ENCODE measurements around the gene EZR. TPM values are rescaled to one million over a fixed set of nuclear protein-coding genes. Genes with fewer than 3 reads are reported as not detected.
A peak's percentile ranks its signal among the peaks of the same experiment; 100 is the strongest.

Gene EZR
- total and polyA plus RNA-seq, 2 donors (not counting 1 experiment from before 2014, with no cell fraction given) = 227 to 945 TPM

GRCh38 chr6:158836625-158837311 lies 17.6 kb upstream of the EZR start:
- Histone ChIP-seq H3K9me3 (ENCODE audit: control extremely low read depth in 1 of 3, control insufficient read depth in 2 of 3, insufficient read depth in 1 of 3, low read length in 2 of 3) (no peaks in the 10 kb centered on the region), H3K79me2 (ENCODE audit: control insufficient read depth, insufficient read depth, low read length) (peaks cover 8% of the 10 kb centered on the region), H3K4me1 (ENCODE audit: control insufficient read depth in 2 of 2, insufficient read depth in 2 of 2, low read length in 2 of 2) (peaks cover 17 to 24% of the 10 kb centered on the region in 2 donors), H3K36me3 (replicated peaks in 1 of 2; ENCODE audit: control extremely low read depth in 1 of 2, control insufficient read depth in 1 of 2, extremely low read depth in 1 of 2, insufficient read depth in 2 of 2, low read length in 1 of 2) (no peaks in the 10 kb centered on the region), H2AFZ (ENCODE audit: insufficient read depth, low read depth, low read length, poor library complexity, severe bottlenecking) (no peak overlapping the region), H3K27me3 (replicated peaks in 1 of 4; ENCODE audit: control extremely low read depth in 1 of 4, control insufficient read depth in 3 of 4, insufficient read depth in 4 of 4, low read length in 3 of 4) (no peaks in the 10 kb centered on the region), H3K4me3 (ENCODE audit: control extremely low read depth in 1 of 5, extremely low read depth in 1 of 5, insufficient read depth in 1 of 5, low read depth in 2 of 5, low read length in 4 of 5) (no peak overlapping the region), H4K20me1 (ENCODE audit: control insufficient read depth, insufficient read depth, low read length, poor library complexity, severe bottlenecking) (no peaks in the 10 kb centered on the region), H3K4me2 (replicated peaks; ENCODE audit: low read depth, low read length, poor library complexity, severe bottlenecking) (peak overlapping the region; percentile 45), H3K9ac (ENCODE audit: low read length) (no peak overlapping the region), H3K27ac (ENCODE audit: low read length in 2 of 2) (no peak overlapping the region)
- DNase-seq (peak; percentile 45), ATAC-seq (ENCODE audit: low read depth) (peak; percentile 70)
- Mint-ChIP-seq H3K27ac (no peak overlapping the region), H3K4me1 (peaks cover 29% of the 10 kb centered on the region), H3K4me3 (peak overlapping the region; percentile 2), H3K9me3 (ENCODE audit: insufficient read depth) (no peaks in the 10 kb centered on the region), H3K27me3 (no peaks in the 10 kb centered on the region)
- no peak for TF ChIP-seq CTCF (IDR thresholded peaks at IDR 0.05)
- TF ChIP-seq EZH2 (IDR thresholded peaks at IDR 0.05; ENCODE audit: borderline replicate concordance, insufficient read depth, low read depth, low read length, poor library complexity, severe bottlenecking) = no peak
- intact Hi-C loops (cut with micrococcal nuclease) = loop anchor here (2.0 kb wide), 1 partner anchor 14 kb away; no protein-coding TSS in a partner anchor
- WGBS (ENCODE audit: insufficient coverage) = 71% methylated on average over 10 of the region's 11 CpGs
- ChIA-PET POLR2A (interaction anchor here (0.6 to 0.7 kb wide), 3 partner anchors 19 to 41 kb away, joined by 4 read pairs; no protein-coding TSS in a partner anchor), CTCF (no interaction called here)

GRCh38 chr6:158835616-158836221 lies 16.6 kb upstream of the EZR start:
- peak overlapping the region; percentile 31 for H3K4me2 ChIP-seq (replicated peaks; ENCODE audit: low read depth, low read length, poor library complexity, severe bottlenecking)
- Mint-ChIP-seq H3K4me1 (peaks cover 26% of the 10 kb centered on the region), H3K4me3 (no peak overlapping the region), H3K9me3 (ENCODE audit: insufficient read depth) (no peaks in the 10 kb centered on the region), H3K27me3 (no peaks in the 10 kb centered on the region), H3K27ac (peak overlapping the region; percentile 33)
- H3K36me3 ChIP-seq (replicated peaks in 1 of 2; ENCODE audit: control extremely low read depth in 1 of 2, control insufficient read depth in 1 of 2, extremely low read depth in 1 of 2, insufficient read depth in 2 of 2, low read length in 1 of 2) = no peaks in the 10 kb centered on the region
- no peak for DNase-seq
- H3K27me3 ChIP-seq (replicated peaks in 1 of 4; ENCODE audit: control extremely low read depth in 1 of 4, control insufficient read depth in 3 of 4, insufficient read depth in 4 of 4, low read length in 3 of 4) = no peaks in the 10 kb centered on the region
- no peak overlapping the region for H2AFZ ChIP-seq (ENCODE audit: insufficient read depth, low read depth, low read length, poor library complexity, severe bottlenecking)
- ChIA-PET POLR2A (no interaction called here), CTCF (interaction anchor here (1.2 to 1.7 kb wide), 2 partner anchors 8 to 34 kb away, joined by 3 read pairs; no protein-coding TSS in a partner anchor)
- H3K4me1 ChIP-seq (ENCODE audit: control insufficient read depth in 2 of 2, insufficient read depth in 2 of 2, low read length in 2 of 2) = peaks cover 17 to 24% of the 10 kb centered on the region in 2 donors
- ATAC-seq (ENCODE audit: low read depth) = peak; percentile 57
- no peak for TF ChIP-seq CTCF (IDR thresholded peaks at IDR 0.05)
- no peak for TF ChIP-seq EZH2 (IDR thresholded peaks at IDR 0.05; ENCODE audit: borderline replicate concordance, insufficient read depth, low read depth, low read length, poor library complexity, severe bottlenecking)
- H3K9me3 ChIP-seq (ENCODE audit: control extremely low read depth in 1 of 3, control insufficient read depth in 2 of 3, insufficient read depth in 1 of 3, low read length in 2 of 3) = no peaks in the 10 kb centered on the region
- H3K79me2 ChIP-seq (ENCODE audit: control insufficient read depth, insufficient read depth, low read length) = peaks cover 8% of the 10 kb centered on the region
- H3K4me3 ChIP-seq (ENCODE audit: control extremely low read depth in 1 of 5, extremely low read depth in 1 of 5, insufficient read depth in 1 of 5, low read depth in 2 of 5, low read length in 4 of 5) = no peak overlapping the region
- H3K9ac ChIP-seq (ENCODE audit: low read length) = no peak overlapping the region
- 72% methylated on average over 19 of the region's 19 CpGs for WGBS (ENCODE audit: insufficient coverage)
- H3K27ac ChIP-seq (ENCODE audit: low read length in 2 of 2) = no peak overlapping the region
- no peaks in the 10 kb centered on the region for H4K20me1 ChIP-seq (ENCODE audit: control insufficient read depth, insufficient read depth, low read length, poor library complexity, severe bottlenecking)
- intact Hi-C loops (cut with micrococcal nuclease) = loop anchor here (2.0 kb wide), 1 partner anchor 15 kb away; no protein-coding TSS in a partner anchor
